Stimulated activated naive CD8-positive, alpha-beta T cell treated with anti-CD3 and anti-CD28 coated beads, Interleukin-15, Interleukin-2, amounts not matched to agents 100 ng/mL and 50 ng/mL, for 24 hours (primary cell): ENCODE results near the gene TAOK2.

Source experiments
- H3K27ac Mint-ChIP-seq: one replicate; pipeline ENCODE4 v1.8.0; 2021; ENCODE audit warnings: mild to moderate bottlenecking, mixed read lengths
- H3K27me3 Mint-ChIP-seq: one replicate; pipeline ENCODE4 v1.8.0; 2021; ENCODE audit warnings: mixed read lengths
- H3K36me3 Mint-ChIP-seq: one replicate; pipeline ENCODE4 v1.8.0; 2021; ENCODE audit warnings: low read depth, mixed read lengths
- H3K4me1 Mint-ChIP-seq: one replicate; pipeline ENCODE4 v1.8.0; 2021; ENCODE audit warnings: low read depth, mixed read lengths
- H3K4me3 Mint-ChIP-seq: one replicate; pipeline ENCODE4 v1.8.0; 2021; ENCODE audit warnings: mild to moderate bottlenecking, mixed read lengths
- H3K9me3 Mint-ChIP-seq: one replicate; pipeline ENCODE4 v1.8.0; 2021; ENCODE audit warnings: mixed read lengths

TAOK2 gene

DNA sequence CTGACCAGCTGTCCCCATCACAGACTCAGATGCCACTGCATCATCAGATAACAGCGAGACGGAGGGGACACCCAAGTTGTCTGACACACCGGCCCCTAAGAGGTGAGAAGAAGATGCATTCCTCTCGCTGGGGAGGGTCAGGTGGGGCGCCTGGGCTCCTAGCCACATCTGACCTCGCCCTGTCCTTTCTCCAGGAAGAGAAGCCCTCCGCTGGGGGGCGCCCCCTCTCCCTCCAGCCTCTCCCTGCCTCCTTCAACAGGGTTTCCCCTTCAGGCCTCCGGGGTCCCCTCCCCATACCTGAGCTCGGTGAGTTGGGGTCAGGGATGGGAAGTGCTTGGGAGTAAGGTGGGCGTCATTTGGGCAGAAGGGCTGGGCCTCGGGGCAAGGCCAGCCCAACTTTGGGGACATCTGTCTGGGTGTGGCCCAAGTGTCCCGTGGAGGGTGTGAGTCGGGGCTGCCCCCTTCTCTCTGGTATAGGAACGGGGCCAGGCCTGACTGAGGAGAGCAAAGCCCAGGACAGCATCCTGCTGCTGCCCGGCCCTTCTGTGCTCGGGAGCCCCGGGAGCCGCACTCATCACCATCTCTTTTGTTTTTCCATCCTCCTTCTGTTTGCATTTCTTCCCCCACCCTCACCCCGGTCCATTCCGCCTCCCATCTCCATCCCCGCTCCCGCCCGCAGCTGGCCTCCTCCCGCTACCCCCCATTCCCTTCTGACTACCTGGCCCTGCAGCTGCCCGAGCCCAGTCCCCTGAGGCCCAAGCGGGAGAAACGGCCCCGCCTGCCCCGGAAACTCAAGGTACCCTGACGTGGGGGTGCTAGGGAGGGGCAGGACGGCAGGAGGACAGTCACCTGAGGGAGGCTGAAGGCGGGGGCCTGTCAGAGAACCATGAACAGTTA lies 27.3 kb downstream of the TAOK2 start:
- Mint-ChIP-seq H3K36me3 (peaks cover 47% of the 10 kb centered on the region), H3K4me1 (peaks cover 15% of the 10 kb centered on the region), H3K9me3 (no peaks in the 10 kb centered on the region), H3K27ac (no peak overlapping the region), H3K27me3 (no peaks in the 10 kb centered on the region), H3K4me3 (no peak overlapping the region)

DNA sequence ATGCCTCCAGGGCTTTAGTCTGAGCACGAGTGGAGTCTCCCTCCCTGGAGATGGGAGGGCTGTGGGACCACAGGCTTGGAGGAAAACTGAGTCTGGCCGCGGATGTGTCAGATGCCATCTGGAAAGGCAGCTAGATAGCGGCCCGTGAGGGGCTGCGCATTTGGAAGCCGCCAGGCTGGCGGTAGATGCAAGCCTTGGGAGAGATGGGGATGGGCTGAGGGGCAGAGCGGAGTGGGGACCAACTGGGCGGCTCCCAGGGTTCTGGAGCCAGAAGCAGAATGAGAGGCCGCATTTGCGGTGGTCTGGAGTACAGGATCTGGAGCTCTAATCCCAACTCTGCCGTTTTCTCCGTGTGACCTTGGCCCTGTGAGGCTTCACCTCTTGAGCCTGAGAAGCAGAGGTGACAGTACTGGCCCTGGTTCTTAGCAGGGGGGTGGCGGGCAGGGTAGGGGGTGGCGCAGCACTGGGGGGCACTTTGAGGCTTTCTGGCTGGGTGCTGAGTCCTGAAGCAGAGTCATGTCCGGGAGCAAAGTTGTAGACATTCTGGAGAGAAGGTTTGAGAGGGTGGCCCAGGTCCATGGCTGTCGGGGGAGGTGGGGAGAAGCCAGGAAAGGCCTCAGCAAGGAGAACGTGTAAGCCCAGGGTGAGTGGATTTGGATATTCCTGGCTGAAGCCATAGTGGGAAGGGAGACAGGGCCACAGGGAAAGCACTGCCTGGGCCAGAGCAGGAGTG lies 29.1 kb downstream of the TAOK2 start:
- Mint-ChIP-seq H3K27ac (no peak overlapping the region), H3K27me3 (no peaks in the 10 kb centered on the region), H3K4me3 (no peak overlapping the region), H3K9me3 (no peaks in the 10 kb centered on the region), H3K4me1 (peaks cover 7% of the 10 kb centered on the region), H3K36me3 (peaks cover 34% of the 10 kb centered on the region)

DNA sequence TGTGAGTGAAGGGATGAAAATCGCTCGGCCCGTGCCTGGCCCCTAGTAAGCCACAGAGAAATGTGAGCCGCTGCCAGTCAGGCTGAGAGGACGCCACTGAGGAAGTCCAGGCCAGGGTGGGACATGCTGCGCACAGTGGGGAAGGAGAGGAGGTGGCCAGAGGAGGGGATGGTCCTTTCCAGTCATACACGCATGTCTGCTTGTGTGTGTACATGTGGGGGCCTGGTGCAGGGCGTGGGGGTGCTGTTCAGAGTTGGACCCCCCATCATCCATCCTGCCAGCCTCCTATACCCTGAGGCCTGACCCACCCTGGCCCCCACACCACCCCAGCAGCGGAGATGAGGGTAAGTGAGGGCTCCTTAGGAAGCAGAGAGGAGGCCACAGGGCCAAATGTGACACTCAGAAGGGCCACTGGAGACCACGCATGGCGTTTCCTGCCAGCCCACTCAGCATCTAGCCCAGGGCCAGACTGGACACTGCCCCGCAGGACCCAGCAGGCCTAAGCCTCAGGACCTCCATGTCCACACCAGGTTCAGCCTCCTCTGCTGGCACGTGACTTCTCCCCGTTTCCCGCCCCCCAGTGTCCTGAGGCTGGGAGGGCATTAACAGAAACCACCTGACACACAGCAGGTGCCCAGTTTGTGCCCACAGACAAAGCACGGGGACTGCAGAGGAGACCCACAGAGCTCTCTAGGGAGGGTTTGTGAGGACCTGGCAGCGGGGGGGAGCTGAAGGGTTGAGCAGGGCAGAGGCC lies 30.2 kb downstream of the TAOK2 start:
- Mint-ChIP-seq H3K27me3 (no peaks in the 10 kb centered on the region), H3K27ac (no peak overlapping the region), H3K4me3 (no peak overlapping the region), H3K9me3 (no peaks in the 10 kb centered on the region), H3K36me3 (peaks cover 25% of the 10 kb centered on the region), H3K4me1 (no peaks in the 10 kb centered on the region)

DNA sequence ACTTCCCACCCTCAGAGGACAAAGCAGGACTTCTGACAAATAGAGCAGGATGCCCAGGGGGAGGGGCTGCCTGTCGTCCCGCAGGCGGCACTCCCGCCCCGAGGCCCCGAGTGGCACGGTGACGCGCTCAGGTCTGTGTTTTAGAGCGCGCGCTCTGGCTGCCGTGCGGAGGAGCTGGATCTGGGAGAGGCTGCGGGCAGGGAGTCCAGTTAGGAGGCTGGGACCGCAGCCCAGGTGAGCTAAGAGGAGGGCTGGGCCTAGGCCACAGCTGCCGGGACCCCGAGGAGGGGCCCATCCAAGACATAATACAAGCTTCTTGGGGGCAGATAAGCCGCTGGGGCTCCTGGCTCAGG lies 30.7 kb downstream of the TAOK2 start:
- H3K27ac Mint-ChIP-seq, result no peak overlapping the region
- H3K9me3 Mint-ChIP-seq, result no peaks in the 10 kb centered on the region
- no peaks in the 10 kb centered on the region for H3K27me3 Mint-ChIP-seq
- peaks cover 20% of the 10 kb centered on the region for H3K36me3 Mint-ChIP-seq
- H3K4me3 Mint-ChIP-seq, result no peak overlapping the region
- no peaks in the 10 kb centered on the region for H3K4me1 Mint-ChIP-seq

DNA sequence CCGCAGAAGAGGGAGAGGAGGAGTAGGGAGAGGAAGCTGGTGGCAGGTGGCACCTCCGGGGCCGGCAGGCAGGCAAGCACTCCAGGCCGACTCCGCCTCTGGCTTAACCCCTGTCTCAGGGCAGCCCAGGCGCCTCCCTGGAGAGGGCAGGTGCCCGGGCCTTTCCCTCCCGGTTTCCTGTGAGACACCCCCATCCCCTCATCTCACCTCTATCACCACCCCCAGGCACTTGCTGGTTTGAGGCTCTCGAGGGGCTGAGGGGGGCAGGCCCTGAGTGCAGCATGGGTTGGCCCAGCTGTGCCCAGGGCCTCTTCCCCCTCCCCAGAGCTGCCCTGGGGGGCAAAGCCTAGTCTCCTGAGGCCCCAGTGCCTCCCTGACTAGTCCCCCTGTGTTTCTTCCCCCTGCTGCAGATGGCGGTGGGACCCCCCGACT lies 31.2 kb downstream of the TAOK2 start:
- H3K36me3 Mint-ChIP-seq, result peaks cover 15% of the 10 kb centered on the region
- H3K27ac Mint-ChIP-seq, result no peak overlapping the region
- no peaks in the 10 kb centered on the region for H3K27me3 Mint-ChIP-seq
- H3K9me3 Mint-ChIP-seq, result no peaks in the 10 kb centered on the region
- H3K4me1 Mint-ChIP-seq, result no peaks in the 10 kb centered on the region
- H3K4me3 Mint-ChIP-seq, result no peak overlapping the region

DNA sequence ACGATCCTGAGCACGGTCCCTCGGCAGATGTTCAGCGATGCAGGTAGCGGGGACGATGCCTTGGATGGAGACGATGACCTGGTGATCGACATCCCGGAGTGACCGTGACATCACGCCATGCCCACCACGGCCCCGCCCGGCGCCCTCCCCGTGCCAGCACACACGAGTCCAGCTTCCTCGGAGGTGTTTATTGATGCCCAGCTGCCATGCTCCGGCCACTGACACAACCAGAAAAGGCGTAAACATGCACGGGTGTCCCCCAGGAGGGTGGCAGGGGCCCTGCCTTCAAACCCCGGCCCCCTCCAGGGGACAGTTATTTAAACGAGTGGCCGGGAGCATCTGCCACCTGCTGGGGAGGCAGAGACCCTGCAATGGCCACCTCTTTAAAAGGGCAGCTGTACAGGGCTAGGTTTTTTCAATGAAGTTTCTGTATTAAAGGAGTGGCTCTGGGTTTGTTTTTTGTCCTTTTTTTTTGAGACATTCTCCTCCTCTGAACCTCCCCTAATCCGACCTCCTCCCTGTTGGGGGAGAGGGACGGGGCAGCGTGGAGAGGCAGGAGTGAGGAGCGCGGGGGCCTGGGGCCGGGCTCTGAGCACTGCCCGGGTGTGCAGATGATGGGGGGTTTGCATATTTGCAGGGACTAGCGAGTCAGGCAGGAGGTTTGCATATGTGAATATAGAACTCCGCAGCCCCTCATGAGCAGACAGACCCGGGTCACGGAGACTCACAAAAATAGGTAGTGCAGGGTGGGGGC lies 31.9 kb downstream of the TAOK2 start:
- Mint-ChIP-seq H3K27ac (no peak overlapping the region), H3K4me3 (no peak overlapping the region), H3K27me3 (peaks cover 3% of the 10 kb centered on the region), H3K4me1 (peaks cover 6% of the 10 kb centered on the region), H3K36me3 (peaks cover 15% of the 10 kb centered on the region), H3K9me3 (no peaks in the 10 kb centered on the region)

DNA sequence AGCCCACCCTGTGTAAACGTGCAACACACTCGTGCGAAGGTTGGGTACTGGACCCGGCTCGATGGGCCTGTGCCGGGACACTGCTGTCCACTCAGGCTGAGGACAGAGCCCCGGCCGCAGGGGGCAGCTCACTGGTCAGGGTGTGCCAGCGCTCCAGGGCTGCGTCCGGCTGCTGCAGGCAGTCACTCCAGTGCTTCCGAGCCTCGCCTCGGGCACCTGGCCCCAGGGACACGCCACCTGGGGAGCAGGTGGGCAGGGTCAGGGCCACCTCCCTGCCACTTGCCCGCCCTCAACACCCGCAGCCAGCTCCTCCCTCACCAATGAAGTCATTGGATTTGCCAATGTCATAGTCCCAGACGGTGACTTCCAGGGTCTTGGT lies 32.4 kb downstream of the TAOK2 start:
- peaks cover 3% of the 10 kb centered on the region for H3K27me3 Mint-ChIP-seq
- H3K4me1 Mint-ChIP-seq, result peaks cover 7% of the 10 kb centered on the region
- peaks cover 15% of the 10 kb centered on the region for H3K36me3 Mint-ChIP-seq
- H3K9me3 Mint-ChIP-seq, result no peaks in the 10 kb centered on the region
- H3K4me3 Mint-ChIP-seq, result no peak overlapping the region
- H3K27ac Mint-ChIP-seq, result no peak overlapping the region

DNA sequence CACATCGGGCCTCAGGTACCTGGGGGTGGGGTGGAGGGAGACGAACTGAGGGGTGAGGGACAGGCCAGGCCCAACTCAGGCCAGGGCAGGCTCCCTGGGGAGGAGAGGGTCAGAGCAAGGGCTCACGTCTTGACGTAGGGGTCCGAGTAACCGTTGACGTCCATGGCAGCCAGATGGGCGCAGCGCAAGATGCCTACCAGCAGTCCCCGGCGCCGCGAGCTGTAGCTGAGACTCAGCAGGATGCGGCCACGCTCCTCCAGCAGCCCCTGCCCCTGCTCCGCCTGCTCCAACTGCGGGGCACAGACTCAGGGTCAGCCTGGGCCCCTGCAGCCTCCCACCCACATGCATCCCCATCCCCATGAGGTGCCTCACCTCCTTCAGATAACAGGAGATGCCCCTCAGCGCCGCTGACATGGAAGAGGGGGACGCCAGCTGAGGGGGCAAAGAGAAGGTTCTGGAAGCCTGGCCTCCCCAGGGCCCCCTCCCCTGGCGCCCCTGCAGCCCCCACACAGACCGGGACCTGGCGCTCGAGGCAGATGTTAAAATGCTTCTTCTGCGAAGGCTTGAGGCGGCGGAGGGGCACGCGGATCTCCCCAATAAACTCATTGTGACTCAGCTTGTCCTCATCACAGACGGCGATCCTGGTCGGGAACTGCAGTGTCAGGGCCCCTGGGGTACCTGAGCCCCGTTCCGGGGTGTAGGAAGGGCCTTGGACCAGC lies 33.1 kb downstream of the TAOK2 start:
- Mint-ChIP-seq H3K4me3 (no peak overlapping the region), H3K36me3 (peaks cover 11% of the 10 kb centered on the region), H3K27me3 (peaks cover 4% of the 10 kb centered on the region), H3K27ac (no peak overlapping the region), H3K9me3 (no peaks in the 10 kb centered on the region), H3K4me1 (peaks cover 9% of the 10 kb centered on the region)

DNA sequence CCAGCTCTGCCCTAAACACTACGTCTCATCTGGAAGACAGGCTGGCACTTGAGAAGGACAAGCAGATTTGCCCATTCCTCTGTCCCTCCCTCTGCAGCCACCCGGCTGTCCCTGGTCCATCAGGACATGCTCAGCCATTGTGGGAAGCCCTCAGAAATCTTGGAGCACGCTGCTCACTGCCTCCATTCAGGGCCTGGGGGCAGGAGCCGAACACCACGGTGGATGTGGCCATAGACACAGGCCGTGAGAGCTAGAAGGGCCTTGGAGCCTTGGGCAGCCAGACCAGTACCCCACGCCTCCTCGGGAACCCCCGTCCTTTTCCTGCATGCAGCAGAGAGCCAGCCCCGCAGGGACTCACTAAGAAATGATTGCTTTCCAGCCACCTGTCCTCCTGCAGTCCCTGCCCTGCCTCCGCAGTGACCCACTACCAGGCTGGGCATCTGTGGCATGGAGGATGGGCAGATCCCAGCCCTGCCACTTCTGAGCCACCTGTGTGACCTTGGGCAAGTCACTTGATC lies 33.8 kb downstream of the TAOK2 start:
- Mint-ChIP-seq H3K4me3 (no peak overlapping the region), H3K36me3 (peaks cover 5% of the 10 kb centered on the region), H3K27me3 (peaks cover 10% of the 10 kb centered on the region), H3K9me3 (no peaks in the 10 kb centered on the region), H3K4me1 (peaks cover 13% of the 10 kb centered on the region), H3K27ac (no peak overlapping the region)

DNA sequence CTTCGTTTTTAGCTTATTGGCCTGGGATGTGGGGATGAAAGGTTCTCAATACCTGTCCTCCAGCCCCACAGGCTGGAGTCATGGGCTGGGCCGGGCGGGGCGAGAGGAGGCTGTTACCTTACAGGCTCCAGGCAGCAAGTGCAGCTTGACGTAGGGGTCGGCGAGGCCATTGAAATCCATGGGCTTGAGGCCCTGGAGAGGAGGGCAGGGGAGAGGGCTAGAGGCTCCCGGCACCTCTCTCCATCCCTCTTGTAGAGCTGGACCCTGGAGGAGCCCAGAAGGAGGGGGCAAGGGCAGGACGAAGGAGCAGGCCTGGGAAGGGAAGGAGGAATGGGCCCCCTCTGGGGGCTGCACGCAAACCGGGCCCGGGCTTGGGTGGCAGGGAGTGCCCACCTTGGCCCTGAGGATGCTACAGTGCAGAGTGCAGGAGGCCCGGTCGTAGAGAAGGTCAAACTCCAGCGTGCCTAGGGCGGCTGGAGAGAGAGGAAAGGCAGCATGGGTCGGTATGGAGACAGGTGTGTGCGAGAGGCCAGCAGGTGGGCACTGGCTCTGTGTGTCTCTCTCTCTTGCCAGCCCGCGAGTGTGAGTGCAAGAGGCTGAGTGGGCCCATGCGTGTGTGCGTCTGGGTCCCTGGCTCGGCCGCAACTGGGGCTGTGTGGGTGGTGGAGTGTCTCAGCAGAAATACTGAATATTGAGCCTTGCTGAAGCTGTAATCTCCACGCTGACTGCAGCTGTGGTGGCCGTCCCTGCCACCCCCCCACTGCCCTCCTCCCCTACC lies 35.6 kb downstream of the TAOK2 start:
- Mint-ChIP-seq H3K27ac (no peak overlapping the region), H3K4me3 (no peak overlapping the region), H3K36me3 (no peaks in the 10 kb centered on the region), H3K4me1 (peaks cover 13% of the 10 kb centered on the region), H3K27me3 (peaks cover 10% of the 10 kb centered on the region), H3K9me3 (no peaks in the 10 kb centered on the region)

DNA sequence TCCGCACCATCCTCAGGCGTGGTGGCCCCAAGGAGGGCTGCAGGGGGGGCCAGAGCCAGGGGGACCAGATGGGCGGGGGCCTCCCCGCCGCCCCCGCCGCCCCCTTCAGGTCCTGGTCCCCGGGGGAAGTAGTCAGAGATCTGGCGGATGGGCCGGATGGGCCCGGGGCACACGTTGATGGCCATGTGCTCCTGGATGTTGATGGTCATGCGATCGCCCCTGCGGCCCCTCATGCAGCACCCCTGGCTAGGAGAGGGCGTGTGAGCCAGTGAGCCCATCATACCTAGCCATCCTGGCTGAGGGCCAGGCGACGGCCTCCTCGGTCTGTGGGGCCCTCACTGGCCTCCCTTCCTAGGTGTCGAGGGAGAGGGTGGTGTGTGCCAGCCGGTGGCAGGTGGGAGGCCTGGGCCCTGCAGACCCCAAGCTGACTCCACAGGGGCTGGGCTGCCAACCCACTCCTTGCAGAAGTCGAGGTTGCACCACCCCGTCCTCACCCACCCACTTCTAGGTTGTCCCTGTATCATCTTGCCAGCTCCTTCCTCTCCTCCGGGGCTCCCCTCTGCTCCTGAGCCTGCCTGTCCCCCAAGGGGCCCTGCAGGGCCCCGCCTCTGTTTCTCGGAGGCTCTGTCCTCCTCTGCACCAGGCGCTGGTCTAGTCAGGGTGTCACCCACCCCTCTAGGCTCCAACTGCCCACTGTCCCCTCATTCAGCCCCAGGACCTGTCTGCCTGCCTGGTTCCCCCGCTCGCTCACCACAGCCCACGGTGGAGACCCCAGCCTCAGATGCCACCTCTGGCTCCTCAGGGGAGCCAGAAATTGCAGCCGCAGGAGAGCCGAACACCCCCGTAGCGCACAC lies 36.5 kb downstream of the TAOK2 start:
- Mint-ChIP-seq H3K4me3 (peak overlapping the region; percentile 62), H3K27ac (no peak overlapping the region), H3K27me3 (peaks cover 10% of the 10 kb centered on the region), H3K4me1 (peaks cover 13% of the 10 kb centered on the region), H3K36me3 (no peaks in the 10 kb centered on the region), H3K9me3 (no peaks in the 10 kb centered on the region)

DNA sequence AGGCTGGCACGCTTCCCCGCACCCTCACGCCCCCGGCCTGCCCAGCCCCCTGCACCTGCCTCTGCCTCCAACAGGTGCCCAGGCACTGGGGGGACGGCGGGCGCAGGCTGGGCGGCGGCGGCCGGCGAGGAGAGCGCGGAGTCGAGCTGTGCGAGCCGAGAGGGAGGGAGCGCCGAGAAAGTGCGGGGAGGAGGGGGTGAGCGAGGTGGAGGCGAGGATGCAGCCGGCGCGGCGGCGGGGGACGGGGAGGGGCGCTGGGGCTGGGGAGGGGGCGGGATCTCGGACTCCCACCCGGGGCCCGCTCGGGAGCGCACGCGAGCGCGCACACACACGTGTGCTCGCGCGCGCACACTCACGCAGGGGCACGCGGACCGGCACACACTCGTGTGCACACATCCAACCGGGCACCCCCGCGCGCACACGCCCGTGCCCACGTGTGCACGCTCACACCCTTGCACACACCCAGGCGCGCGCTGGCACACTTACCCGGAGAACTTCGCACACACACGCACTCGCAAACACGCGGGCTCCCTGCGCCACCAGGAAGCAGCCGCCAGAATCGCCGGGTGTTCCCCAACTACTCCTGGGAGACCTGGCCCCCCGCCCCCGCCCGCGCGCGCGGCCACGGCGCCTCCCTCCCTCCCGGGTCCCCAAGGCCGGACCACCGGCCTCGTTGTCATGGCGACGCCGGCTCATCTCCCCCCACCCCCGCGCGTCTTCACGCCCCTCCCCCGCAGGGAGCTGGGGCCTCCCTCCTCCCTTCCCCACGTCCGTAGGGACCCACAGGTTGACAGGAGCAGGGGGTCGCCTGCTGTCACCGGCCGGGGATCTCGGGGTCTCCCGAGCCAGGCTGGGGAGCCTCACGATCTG lies 37.4 kb downstream of the TAOK2 start, which contains the start of gene DOC2A:
Gene DOC2A (minus strand): TSS at position 184 of the 870 bp plus-strand sequence. CDS start 805 bp downstream, outside the sequence.
- Mint-ChIP-seq H3K9me3 (no peaks in the 10 kb centered on the region), H3K27ac (no peak within 1 kb of the TSS), H3K36me3 (no peaks in the 10 kb centered on the region), H3K27me3 (peaks cover 10% of the 10 kb centered on the region), H3K4me3 (peak within 1 kb of the TSS; percentile 65), H3K4me1 (peaks cover 13% of the 10 kb centered on the region)
